Left lung (tissue), 10 donors: ENCODE data around the gene RAB3C. TPM values are rescaled to one million over a fixed set of nuclear protein-coding genes. Genes with fewer than 3 reads are reported as not detected.

ENCODE experiments used
- ATAC-seq: fragments of 200-7000 bp; cut with Tn5 transposase; one replicate; pipeline ENCODE4 v1.9.1; 2020; ENCODE audit warnings: moderate library complexity
- DNase-seq, 4 donors: peaks; one replicate each; pipeline ENCODE4 v3.0.0-alpha.2; 2013 to 2020
- H3K27ac ChIP-seq, 2 donors: fragments of 200-600 bp; sonication (generic) in 1 of 2; one replicate each; pipeline versions ENCODE4 v1.5.0 to v1.8.0; 2020 to 2021
- H3K27me3 ChIP-seq, 2 donors: fragments of 200-600 bp; sonication (generic) in 1 of 2; one replicate each; pipeline versions ENCODE4 v1.5.0 to v1.8.0; 2020 to 2021
- H3K36me3 ChIP-seq, 2 donors: fragments of 200-600 bp; sonication (generic) in 1 of 2; one replicate each; pipeline versions ENCODE4 v1.5.0 to v1.8.0; 2020 to 2021
- H3K4me1 ChIP-seq, 2 donors: fragments of 200-600 bp; one replicate each; pipeline ENCODE4 v1.8.0; 2021
- H3K4me3 ChIP-seq, 2 donors: fragments of 200-600 bp; sonication (generic) in 1 of 2; one replicate each; pipeline versions ENCODE4 v1.5.0 to v1.8.0; 2020 to 2021; ENCODE audit warnings: mild to moderate bottlenecking in 1 of 2
- H3K9me3 ChIP-seq, 2 donors: fragments of 200-600 bp; sonication (generic) in 1 of 2; one replicate each; pipeline versions ENCODE4 v1.5.0 to v1.8.0; 2020 to 2021
- intact Hi-C, 2 donors: fragments of 100-400 bp; cut with DNase I; formaldehyde crosslinking; loops; one replicate each; pipeline versions ENCODE4 v1.11.2 to v1.14.2; 2022
- polyA plus RNA-seq, 6 donors: library from polyadenylated mRNA; unstranded; fragments of 120-200 nt; gene quantifications; one replicate each; pipeline ENCODE4 v1.2.1, GENCODE V29; 2013; ENCODE audit not compliant: insufficient read length in 6 of 6
- total RNA-seq, 2 donors: library from RNA; stranded (reverse); fragmentation: NEBNext Ultra II Directional; extraction: Animal tissue kit (Norgen Biotek cat#: 25700); gene quantifications; one replicate each; pipeline ENCODE4 v1.2.1, GENCODE V29; 2021
- TF ChIP-seq, protein P1 (sequence below), 2 donors: fragments of 200-600 bp; sonication (generic) in 1 of 2; IDR thresholded peaks; one replicate each; pipeline versions ENCODE4 v1.5.0 to v1.8.0; 2021; ENCODE audit warnings: antibody characterized with exemption in 2 of 2
- donor health status: DM: no; HTN: yes; CAD: no.
- donor health status: DM: no; HTN: no; CAD: no.

RAB3C gene
- total and polyA plus RNA-seq, 8 donors: 1.1 to 3.5 (median 1.6) TPM

DNA sequence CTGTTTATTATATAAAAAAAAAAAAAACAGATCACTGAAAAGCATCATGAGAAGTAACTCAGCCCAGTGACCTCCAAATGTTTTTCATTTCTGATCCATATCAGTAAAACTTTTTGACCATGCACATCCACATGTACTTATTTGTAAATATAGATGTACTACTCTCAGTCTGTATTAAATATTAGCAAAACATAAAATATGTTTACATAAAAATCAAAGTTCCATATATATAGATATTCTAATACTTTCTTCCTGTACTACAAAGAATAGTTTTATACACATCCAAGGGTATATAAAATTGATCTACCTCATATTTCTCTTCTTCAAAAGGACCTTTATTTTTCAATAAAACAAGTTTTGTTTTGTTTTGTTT, 309.1 kb downstream of the RAB3C start:
- no peak for ATAC-seq
- peak overlapping the region in 1 of 2 donors; percentile 80 for H3K27ac ChIP-seq
- TF ChIP-seq, protein P1, sequence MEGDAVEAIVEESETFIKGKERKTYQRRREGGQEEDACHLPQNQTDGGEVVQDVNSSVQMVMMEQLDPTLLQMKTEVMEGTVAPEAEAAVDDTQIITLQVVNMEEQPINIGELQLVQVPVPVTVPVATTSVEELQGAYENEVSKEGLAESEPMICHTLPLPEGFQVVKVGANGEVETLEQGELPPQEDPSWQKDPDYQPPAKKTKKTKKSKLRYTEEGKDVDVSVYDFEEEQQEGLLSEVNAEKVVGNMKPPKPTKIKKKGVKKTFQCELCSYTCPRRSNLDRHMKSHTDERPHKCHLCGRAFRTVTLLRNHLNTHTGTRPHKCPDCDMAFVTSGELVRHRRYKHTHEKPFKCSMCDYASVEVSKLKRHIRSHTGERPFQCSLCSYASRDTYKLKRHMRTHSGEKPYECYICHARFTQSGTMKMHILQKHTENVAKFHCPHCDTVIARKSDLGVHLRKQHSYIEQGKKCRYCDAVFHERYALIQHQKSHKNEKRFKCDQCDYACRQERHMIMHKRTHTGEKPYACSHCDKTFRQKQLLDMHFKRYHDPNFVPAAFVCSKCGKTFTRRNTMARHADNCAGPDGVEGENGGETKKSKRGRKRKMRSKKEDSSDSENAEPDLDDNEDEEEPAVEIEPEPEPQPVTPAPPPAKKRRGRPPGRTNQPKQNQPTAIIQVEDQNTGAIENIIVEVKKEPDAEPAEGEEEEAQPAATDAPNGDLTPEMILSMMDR (IDR thresholded peaks at IDR 0.05): peak in 1 of 2 donors; percentile 5
- no peak overlapping the region for H3K4me3 ChIP-seq
- H3K36me3 ChIP-seq: no peaks in the 10 kb centered on the region
- DNase-seq: no peak
- H3K9me3 ChIP-seq: no peaks in the 10 kb centered on the region
- peaks cover 0 to 7% of the 10 kb centered on the region in 2 donors for H3K4me1 ChIP-seq
- H3K27me3 ChIP-seq: no peaks in the 10 kb centered on the region
- intact Hi-C loops: no loop called here

GRCh38 chr5:58893551-58893950, 310.7 kb downstream of the RAB3C start:
- no peak for DNase-seq
- Histone ChIP-seq H3K36me3 (no peaks in the 10 kb centered on the region), H3K4me1 (no peaks in the 10 kb centered on the region), H3K4me3 (no peak overlapping the region), H3K27ac (no peak overlapping the region), H3K9me3 (no peaks in the 10 kb centered on the region), H3K27me3 (no peaks in the 10 kb centered on the region)
- no peak for ATAC-seq
- intact Hi-C loops: no loop called here
- TF ChIP-seq, protein P1 (IDR thresholded peaks at IDR 0.05): no peak

DNA sequence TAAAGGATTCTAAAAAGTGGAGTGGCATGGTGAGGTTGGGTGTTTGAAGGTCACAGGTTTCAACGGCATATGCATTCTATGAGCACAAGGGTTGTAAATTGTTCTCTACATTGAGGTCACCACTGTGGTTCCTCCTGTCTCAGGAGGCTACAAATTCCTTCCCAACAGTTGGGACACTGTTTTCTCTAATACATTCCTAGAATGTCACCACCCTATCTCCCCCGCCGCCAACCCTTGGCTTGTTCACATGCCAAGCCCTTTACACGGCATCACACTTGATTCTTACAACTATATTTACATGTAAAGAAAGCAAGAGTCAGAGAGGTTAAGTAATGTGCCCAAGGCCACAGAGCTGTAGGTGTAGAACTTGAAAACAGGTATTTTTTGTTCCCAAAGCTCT, 315.1 kb downstream of the RAB3C start:
- no peaks in the 10 kb centered on the region for H3K27me3 ChIP-seq
- intact Hi-C loops: no loop called here

DNA sequence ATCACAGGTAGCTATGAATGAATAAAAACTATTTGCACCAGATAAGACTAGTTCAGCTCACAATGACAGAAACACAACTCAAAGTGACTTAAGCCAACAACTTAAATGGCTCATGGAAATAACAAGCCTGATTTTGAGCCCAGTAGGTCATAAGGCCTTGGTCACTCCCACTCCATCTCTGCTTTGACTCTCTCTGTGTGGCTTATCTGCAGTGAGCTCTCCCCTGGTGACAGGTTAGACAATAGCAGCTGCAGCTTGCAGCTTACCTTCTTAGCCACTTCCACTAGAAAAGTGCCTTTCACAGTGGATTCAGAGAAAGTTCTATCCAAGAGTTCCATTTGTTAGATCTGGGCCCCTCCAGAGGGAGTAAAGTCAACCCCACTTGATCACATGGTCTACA, 315.7 kb downstream of the RAB3C start:
- Histone ChIP-seq H3K4me3 (no peak overlapping the region), H3K27me3 (no peaks in the 10 kb centered on the region), H3K9me3 (no peaks in the 10 kb centered on the region), H3K27ac (no peak overlapping the region), H3K4me1 (no peaks in the 10 kb centered on the region), H3K36me3 (no peaks in the 10 kb centered on the region)
- intact Hi-C loops: no loop called here
- TF ChIP-seq, protein P1 (IDR thresholded peaks at IDR 0.05): no peak
- no peak for ATAC-seq
- DNase-seq: no peak

More for the DNA sequence above, 315.1 kb downstream of the RAB3C start:
- Histone ChIP-seq H3K4me3 (no peak overlapping the region), H3K4me1 (no peaks in the 10 kb centered on the region), H3K36me3 (no peaks in the 10 kb centered on the region), H3K9me3 (no peaks in the 10 kb centered on the region), H3K27ac (no peak overlapping the region)
- ATAC-seq (no peak), DNase-seq (no peak)
- TF ChIP-seq, protein P1 (IDR thresholded peaks at IDR 0.05): no peak

- TF ChIP-seq, protein P1 (IDR thresholded peaks at IDR 0.05): no peak
Measured at GRCh38 chr5:58901271-58901670, 318.4 kb downstream of the RAB3C start.

More at GRCh38 chr5:58901271-58901670, 318.4 kb downstream of the RAB3C start:
- no peaks in the 10 kb centered on the region for H3K36me3 ChIP-seq
- H3K9me3 ChIP-seq: no peaks in the 10 kb centered on the region
- no peak overlapping the region for H3K4me3 ChIP-seq
- intact Hi-C loops: no loop called here
- no peaks in the 10 kb centered on the region for H3K4me1 ChIP-seq
- no peak overlapping the region for H3K27ac ChIP-seq
- H3K27me3 ChIP-seq: no peaks in the 10 kb centered on the region
- ATAC-seq (no peak), DNase-seq (no peak)
